ENCODE measurements around the gene ACTN4. TPM values are rescaled to one million over a fixed set of nuclear protein-coding genes. Genes with fewer than 3 reads are reported as not detected.

Gene ACTN4
- total RNA-seq, 1 experiment from 2014 or later, result 1,233 TPM

- H3K79me2 ChIP-seq (ENCODE audit: low read depth), result peaks cover 78% of the 10 kb centered on the region
- H3K27me3 ChIP-seq (ENCODE audit: insufficient read depth, low read depth), result no peaks in the 10 kb centered on the region
- no peak for TF ChIP-seq EZH2 (IDR thresholded peaks at IDR 0.05; ENCODE audit: low read depth)
- no peak for TF ChIP-seq CTCF (conservative IDR thresholded peaks at IDR 0.05)
- H3K27ac ChIP-seq, result peak overlapping the region; percentile 99
- H3K36me3 ChIP-seq (ENCODE audit: low read depth), result peaks cover 24% of the 10 kb centered on the region
- H3K4me2 ChIP-seq, result peak overlapping the region; percentile 89
- peak overlapping the region; percentile 100 for H3K4me3 ChIP-seq
- H3K4me1 ChIP-seq (replicated peaks; ENCODE audit: insufficient read depth), result peaks cover 52% of the 10 kb centered on the region
- no peak overlapping the region for H2AFZ ChIP-seq
- no peak for DNase-seq
- BruUV-seq (replicated peaks), result no TSS peak
- POLR2A ChIA-PET (ENCODE audit: unreplicated experiment), result interaction anchor here (0.6 to 2.0 kb wide), 7 partner anchors 8 to 85 kb away, joined by 3 to 17 read pairs (median 7); no protein-coding TSS in a partner anchor
- intact Hi-C loops (cut with micrococcal nuclease; ENCODE audit: unreplicated experiment), result loop anchor here (1.0 to 2.0 kb wide), 4 partner anchors 8 to 69 kb away; no protein-coding TSS in a partner anchor
- H3F3A ChIP-seq (ENCODE audit: insufficient read depth, low read depth), result peaks cover 72% of the 10 kb centered on the region
- H3K9me3 ChIP-seq (ENCODE audit: insufficient read depth, low read depth), result no peaks in the 10 kb centered on the region
- CTCF ChIA-PET, result interaction anchor here (0.6 kb wide), 2 partner anchors 9 to 407 kb away, joined by 3 read pairs; no protein-coding TSS in a partner anchor
- peaks cover 34% of the 10 kb centered on the region for H4K20me1 ChIP-seq (ENCODE audit: insufficient read depth)
- no peaks in the 10 kb centered on the region for H3K9me2 ChIP-seq (ENCODE audit: insufficient read depth)
Measured at GRCh38 chr19:38650172-38650775, 2.8 kb downstream of the ACTN4 start.

GRCh38 chr19:38650911-38651584 is 3.6 kb downstream of the ACTN4 start:
- Histone ChIP-seq H4K20me1 (ENCODE audit: insufficient read depth) (peaks cover 36% of the 10 kb centered on the region), H2AFZ (no peak overlapping the region), H3K4me3 (peak overlapping the region; percentile 100), H3K9me3 (ENCODE audit: insufficient read depth, low read depth) (no peaks in the 10 kb centered on the region), H3F3A (ENCODE audit: insufficient read depth, low read depth) (peaks cover 80% of the 10 kb centered on the region), H3K36me3 (ENCODE audit: low read depth) (peaks cover 32% of the 10 kb centered on the region), H3K27me3 (ENCODE audit: insufficient read depth, low read depth) (no peaks in the 10 kb centered on the region), H3K9me2 (ENCODE audit: insufficient read depth) (no peaks in the 10 kb centered on the region), H3K4me1 (replicated peaks; ENCODE audit: insufficient read depth) (peaks cover 60% of the 10 kb centered on the region), H3K79me2 (ENCODE audit: low read depth) (peaks cover 86% of the 10 kb centered on the region), H3K27ac (peak overlapping the region; percentile 99), H3K4me2 (peak overlapping the region; percentile 89)
- intact Hi-C loops (cut with micrococcal nuclease; ENCODE audit: unreplicated experiment), result loop anchor here (1.0 to 2.0 kb wide), 5 partner anchors 7 to 68 kb away; no protein-coding TSS in a partner anchor
- CTCF ChIA-PET, result no interaction called here
- TF ChIP-seq CTCF (conservative IDR thresholded peaks at IDR 0.05), result no peak
- TF ChIP-seq EZH2 (IDR thresholded peaks at IDR 0.05; ENCODE audit: low read depth), result no peak
- BruUV-seq (replicated peaks), result no TSS peak
- POLR2A ChIA-PET (ENCODE audit: unreplicated experiment), result interaction anchor here (0.6 kb wide), 1 partner anchor 42 kb away, joined by 7 read pairs; no protein-coding TSS in a partner anchor
- DNase-seq, result peak in 1 of 2 experiments; percentile 82

GRCh38 chr19:38653028-38653571 is 5.7 kb downstream of the ACTN4 start:
- TF ChIP-seq CTCF (conservative IDR thresholded peaks at IDR 0.05) (no peak), EZH2 (IDR thresholded peaks at IDR 0.05; ENCODE audit: low read depth) (no peak)
- POLR2A ChIA-PET (ENCODE audit: unreplicated experiment), result interaction anchor here (0.6 kb wide), 2 partner anchors 15 to 184 kb away, joined by 3 to 6 read pairs; no protein-coding TSS in a partner anchor
- H4K20me1 ChIP-seq (ENCODE audit: insufficient read depth), result peaks cover 40% of the 10 kb centered on the region
- peak overlapping the region; percentile 100 for H3K4me3 ChIP-seq
- H3K4me1 ChIP-seq (replicated peaks; ENCODE audit: insufficient read depth), result peaks cover 76% of the 10 kb centered on the region
- H3K27me3 ChIP-seq (ENCODE audit: insufficient read depth, low read depth), result no peaks in the 10 kb centered on the region
- H3F3A ChIP-seq (ENCODE audit: insufficient read depth, low read depth), result peaks cover 95% of the 10 kb centered on the region
- no peaks in the 10 kb centered on the region for H3K9me2 ChIP-seq (ENCODE audit: insufficient read depth)
- no TSS peak for BruUV-seq (replicated peaks)
- peak overlapping the region; percentile 89 for H3K4me2 ChIP-seq
- H3K9me3 ChIP-seq (ENCODE audit: insufficient read depth, low read depth), result no peaks in the 10 kb centered on the region
- peak overlapping the region; percentile 99 for H3K27ac ChIP-seq
- peaks cover 44% of the 10 kb centered on the region for H3K36me3 ChIP-seq (ENCODE audit: low read depth)
- CTCF ChIA-PET, result no interaction called here
- intact Hi-C loops (cut with micrococcal nuclease; ENCODE audit: unreplicated experiment), result no loop called here
- H3K79me2 ChIP-seq (ENCODE audit: low read depth), result peaks cover 98% of the 10 kb centered on the region
- no peak overlapping the region for H2AFZ ChIP-seq
- DNase-seq, result no peak

Measured in PC-9 (cell line).